GM18507 (cell line): ENCODE measurements around the gene DDX31.

Source experiments
- DNase-seq: peaks from one replicate; pipeline ENCODE4 v3.0.0; 2011; ENCODE audit warnings: low read depth; ENCODE audit not compliant: insufficient read length; ENCODE audit errors: extremely low spot score
- FAIRE-seq: peaks from 2 replicates; lab custom pipeline; 2011; peaks lifted over from hg19 to GRCh38; lab: Jason Lieb, UNC

The DDX31 gene

GRCh38 chr9:132557159-132557558, 112.6 kb downstream of the DDX31 start:
- DNase-seq: no peak
- no peak for FAIRE-seq

DNA sequence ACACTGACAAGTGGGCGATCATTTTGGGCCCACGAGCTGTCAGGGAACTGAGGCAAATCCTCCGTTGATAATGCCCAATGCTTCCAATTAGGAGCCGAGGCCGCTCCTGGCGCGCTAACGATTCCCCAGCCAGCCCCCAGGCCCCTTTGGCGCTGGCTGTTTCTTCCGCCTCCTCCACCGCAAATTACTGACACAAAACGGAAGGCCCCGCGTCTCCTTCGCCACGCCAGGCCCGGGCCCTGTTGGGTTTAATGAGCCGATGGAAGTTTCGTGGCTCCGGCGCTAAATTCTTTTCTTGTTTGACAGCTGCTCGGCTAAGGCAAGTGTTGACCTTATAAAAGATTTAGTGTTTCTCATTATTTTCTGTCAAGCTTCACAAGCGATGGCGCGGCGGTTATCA, 113.1 kb downstream of the DDX31 start:
- DNase-seq: no peak
- FAIRE-seq: no peak

GRCh38 chr9:132556235-132556634, 113.5 kb downstream of the DDX31 start:
- DNase-seq (no peak), FAIRE-seq (no peak)

DNA sequence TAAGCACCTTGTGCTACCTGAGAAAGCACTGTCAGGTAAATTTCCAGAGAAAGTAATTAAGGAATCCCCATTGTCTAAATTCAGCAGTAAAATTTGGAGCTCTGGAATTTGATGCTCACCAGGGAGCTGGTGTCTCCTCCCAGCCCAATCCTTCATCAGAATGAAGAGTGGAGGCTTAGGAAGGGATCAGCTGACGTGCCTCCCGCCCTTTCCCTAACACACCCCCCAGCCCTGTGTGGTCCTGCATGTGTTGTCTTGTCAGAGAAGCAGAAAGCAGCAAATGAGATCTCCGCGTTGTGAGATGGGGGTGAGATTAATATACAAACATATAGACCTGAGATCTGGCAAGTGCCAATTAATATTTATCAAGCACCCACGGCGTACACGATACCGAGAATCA, 114.3 kb downstream of the DDX31 start:
- DNase-seq (no peak), FAIRE-seq (no peak)

- FAIRE-seq (no peak), DNase-seq (no peak)
Measured at GRCh38 chr9:132554755-132555154, 115.0 kb downstream of the DDX31 start.

GRCh38 chr9:132552041-132552440, 117.7 kb downstream of the DDX31 start:
- FAIRE-seq (no peak), DNase-seq (no peak)

DNA sequence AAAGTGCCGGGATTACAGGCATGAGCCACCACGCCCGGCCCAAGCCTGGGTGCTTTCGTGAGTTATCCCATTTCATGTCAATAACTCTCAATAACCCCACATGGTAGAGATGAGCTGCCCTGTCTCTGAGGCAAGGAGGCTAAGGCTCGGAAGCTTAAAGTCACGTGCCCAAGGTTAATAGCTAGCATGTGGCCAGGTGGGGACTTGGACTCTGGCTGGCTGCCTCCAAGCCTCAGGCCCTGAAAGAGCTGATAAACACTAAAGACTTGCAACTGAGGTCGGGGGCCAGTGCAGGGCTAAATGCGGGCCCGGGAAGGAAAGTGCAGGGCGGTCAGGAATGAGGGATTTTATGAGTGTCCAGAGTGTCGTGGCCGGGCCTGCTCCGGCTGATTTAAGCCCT, 118.2 kb downstream of the DDX31 start:
- DNase-seq (no peak), FAIRE-seq (no peak)

GRCh38 chr9:132548751-132549640, 120.8 kb downstream of the DDX31 start:
- no peak for DNase-seq
- FAIRE-seq: no peak

DNA sequence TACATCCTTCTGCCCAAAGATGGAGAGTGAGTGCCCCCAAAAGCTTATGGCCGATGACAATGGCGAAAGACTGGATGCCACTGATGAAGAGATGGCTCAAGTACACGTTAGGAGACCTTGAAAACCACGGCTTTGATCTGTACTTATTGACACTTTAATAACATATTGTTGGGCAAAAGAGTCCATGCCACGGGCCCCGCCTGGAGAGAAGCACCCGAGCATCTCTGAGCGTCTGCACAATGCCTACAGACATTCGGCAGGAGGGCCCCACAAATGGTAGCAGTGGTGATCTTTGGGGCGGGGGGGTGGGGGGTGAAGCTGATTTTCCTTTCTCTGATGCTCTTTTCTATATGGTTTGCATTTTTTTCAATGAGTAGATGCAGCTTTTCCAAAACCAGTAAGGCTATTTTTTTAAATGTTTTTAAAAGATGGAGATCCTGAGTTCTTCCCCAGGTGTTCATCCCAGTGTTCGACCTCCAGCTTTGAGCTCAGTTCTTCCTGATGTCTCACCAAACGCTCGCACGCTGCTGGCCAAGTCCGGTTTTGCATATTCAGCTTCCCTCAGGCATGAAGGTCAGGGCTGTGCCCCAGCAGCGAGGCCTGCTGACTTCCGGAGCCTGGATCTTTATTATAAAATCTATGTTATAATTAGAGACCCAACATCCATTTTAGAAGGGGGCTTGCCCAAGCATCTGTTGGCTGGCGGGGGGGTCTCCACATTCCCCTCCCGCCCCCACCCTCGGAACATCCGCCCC, 121.6 kb downstream of the DDX31 start:
- FAIRE-seq (no peak), DNase-seq (no peak)

GRCh38 chr9:132547436-132547835, 122.3 kb downstream of the DDX31 start:
- DNase-seq: no peak
- no peak for FAIRE-seq

- no peak for FAIRE-seq
Measured at GRCh38 chr9:132547052-132547431, 122.7 kb downstream of the DDX31 start.

DNA sequence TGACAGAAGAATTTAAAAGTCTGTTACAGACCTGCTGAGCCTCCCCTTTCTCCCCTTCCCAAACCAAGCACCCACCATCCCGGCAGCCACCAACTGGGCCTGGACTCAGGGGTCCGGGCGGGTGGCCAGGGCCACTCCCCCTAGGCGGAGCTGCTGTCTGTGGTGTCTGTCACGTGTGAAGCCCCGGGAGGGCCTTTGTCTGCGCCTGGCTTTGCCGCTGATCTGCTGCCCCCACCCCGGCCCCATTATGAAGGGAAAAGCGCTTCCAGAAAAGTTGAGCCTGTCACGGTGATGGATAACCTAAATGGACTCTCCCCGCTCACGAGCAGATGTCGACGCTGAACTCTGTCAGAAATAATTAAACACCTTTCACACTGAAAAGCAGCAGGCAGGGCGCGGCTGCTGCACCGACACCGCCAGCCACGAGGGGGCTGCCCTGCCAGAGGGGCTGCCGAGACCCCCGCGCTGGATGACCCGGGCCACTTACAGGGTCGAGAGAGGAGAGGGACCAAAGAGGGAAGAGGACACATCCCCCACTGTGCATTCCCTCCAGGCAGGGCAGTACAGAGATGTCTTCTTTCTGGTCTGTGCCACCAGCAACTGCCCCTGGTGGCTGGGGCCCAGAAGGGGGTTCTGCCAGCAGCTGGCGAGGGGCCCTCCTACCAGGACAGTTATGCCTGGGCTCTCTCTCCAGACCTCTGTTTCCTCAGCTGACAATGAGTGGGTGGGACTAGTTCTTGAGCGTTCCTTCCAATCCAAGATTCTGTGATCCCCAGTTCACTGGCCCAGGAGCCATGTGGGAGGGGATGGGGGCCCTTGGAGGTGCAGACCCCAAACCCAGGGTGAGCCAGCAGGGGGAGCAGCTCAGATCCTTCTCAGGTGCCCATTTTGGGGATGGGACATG, 123.4 kb downstream of the DDX31 start:
- FAIRE-seq (no peak), DNase-seq (no peak)

More at GRCh38 chr9:132547052-132547431, 122.7 kb downstream of the DDX31 start:
- no peak for DNase-seq

DNA sequence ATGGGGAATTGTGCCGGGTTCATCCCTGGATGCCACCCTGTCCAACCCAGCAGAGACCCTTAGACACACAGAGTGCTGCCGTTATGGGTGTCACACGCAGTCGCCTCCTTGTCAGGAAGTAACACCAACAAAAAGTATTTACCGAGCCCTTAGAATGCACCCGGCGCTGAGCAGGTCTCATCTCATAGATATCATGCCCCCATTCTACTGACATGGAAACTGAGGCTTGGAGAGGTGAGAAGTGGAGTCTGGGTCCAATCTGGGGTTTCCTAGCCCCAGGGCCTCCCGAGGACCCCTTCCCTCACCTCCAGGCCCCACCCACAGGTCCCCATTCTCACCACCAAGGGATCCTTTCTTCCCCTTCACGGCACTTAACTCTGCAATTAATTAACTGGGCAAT, 124.2 kb downstream of the DDX31 start:
- FAIRE-seq (no peak), DNase-seq (no peak)

GRCh38 chr9:132543960-132544359, 125.8 kb downstream of the DDX31 start:
- no peak for FAIRE-seq
- DNase-seq: no peak

DNA sequence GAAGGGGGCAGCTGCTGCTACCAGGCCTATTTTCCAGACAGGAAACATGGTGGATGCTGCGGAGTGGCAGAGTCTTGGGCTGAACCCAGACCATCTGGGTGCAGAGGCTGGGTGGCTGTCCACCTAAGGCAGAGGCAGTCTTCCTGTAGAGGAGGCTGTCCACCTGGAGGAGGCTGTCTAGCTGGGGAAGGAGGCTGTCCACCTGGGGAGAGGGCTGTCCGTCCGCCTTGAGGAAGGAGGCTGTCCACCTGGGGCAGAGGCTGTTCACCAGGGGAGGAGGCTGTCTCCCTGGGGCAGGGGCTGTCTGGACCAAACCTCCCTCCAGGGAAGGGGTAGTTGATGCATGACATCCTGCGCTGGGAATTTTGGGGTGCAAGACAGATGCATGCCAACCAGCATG, 126.5 kb downstream of the DDX31 start:
- no peak for DNase-seq
- no peak for FAIRE-seq
